IMR-90 (cell line): ENCODE results near the gene ATXN10. TPM values are rescaled to one million over a fixed set of nuclear protein-coding genes. Genes with fewer than 3 reads are reported as not detected.
"Not testable (repeated sequence)": the region's sequence is repeated elsewhere in the genome, so short reads cannot be mapped to it uniquely, and the experiment has no call there.

Source experiments
- ATAC-seq: fragments of 200-7000 bp; cut with Tn5 transposase; 2 replicates; pipeline ENCODE4 v1.9.1; 2020; ENCODE audit warnings: low read depth, mild to moderate bottlenecking, moderate library complexity
- BruUV-seq: library from RNA; stranded (reverse); fragments of 400-500 nt; replicated peaks from 2 replicates; lab custom pipeline; 2021; lab: Mats Ljungman, UMichigan
- CTCF ChIA-PET: fragments of 300-600 bp; formaldehyde crosslinking; extraction: SDS; loops from one replicate; lab custom pipeline; 2021; ENCODE audit warnings: antibody characterized with exemption; lab: Yijun Ruan, JAX
- POLR2A ChIA-PET: fragments of 300-600 bp; sonication (Branson Sonifier 250); formaldehyde crosslinking; loops from one replicate; lab custom pipeline; 2022; ENCODE audit warnings: antibody characterized with exemption; ENCODE audit not compliant: unreplicated experiment; lab: Charles Lee
- DNase-seq: peaks from one replicate; pipeline ENCODE4 v3.0.0; 2013
- H2AFZ ChIP-seq: replicated peaks from 2 replicates; pipeline ENCODE3; 2013; ENCODE audit warnings: low read length, mild to moderate bottlenecking; ENCODE audit not compliant: poor library complexity
- H2AK5ac ChIP-seq: 2 replicates; pipeline ENCODE4 v1.6.1; 2013; ENCODE audit warnings: low read depth, low read length, inconsistent platforms
- H2AK9ac ChIP-seq: replicated peaks from 2 replicates; pipeline ENCODE3; 2013; ENCODE audit warnings: mild to moderate bottlenecking, low read depth, low read length, moderate library complexity; ENCODE audit not compliant: poor library complexity
- H2BK120ac ChIP-seq: 2 replicates; pipeline ENCODE4 v1.6.1; 2013; ENCODE audit warnings: low read depth, low read length, inconsistent platforms
- H2BK15ac ChIP-seq: 3 replicates; pipeline ENCODE4 v1.6.1; 2013; ENCODE audit warnings: low read depth, low read length, inconsistent platforms
- H2BK20ac ChIP-seq: 2 replicates; pipeline ENCODE4 v1.6.1; 2013; ENCODE audit warnings: low read depth, mild to moderate bottlenecking, inconsistent platforms, low read length, moderate library complexity
- H2BK5ac ChIP-seq: 2 replicates; pipeline ENCODE4 v1.6.1; 2013; ENCODE audit warnings: mild to moderate bottlenecking, low read depth, low read length, inconsistent platforms; ENCODE audit not compliant: poor library complexity, severe bottlenecking
- H3K14ac ChIP-seq: replicated peaks from 2 replicates; pipeline ENCODE4 v1.6.1; 2013; ENCODE audit warnings: low read depth, low read length, inconsistent platforms
- H3K18ac ChIP-seq: 2 replicates; pipeline ENCODE4 v1.6.1; 2013; ENCODE audit warnings: low read depth, low read length, control low read depth
- H3K23ac ChIP-seq: 2 replicates; pipeline ENCODE4 v1.6.1; 2013; ENCODE audit warnings: low read depth, low read length, inconsistent platforms
- H3K27ac ChIP-seq: 2 replicates; pipeline ENCODE4 v1.5.1; 2013; ENCODE audit warnings: mild to moderate bottlenecking, control low read depth, low read length; ENCODE audit not compliant: insufficient read depth
- H3K27me3 ChIP-seq: 2 replicates; pipeline ENCODE4 v1.6.1; 2013; ENCODE audit warnings: low read length; ENCODE audit not compliant: control insufficient read depth, insufficient read depth
- H3K36me3 ChIP-seq: 2 replicates; pipeline ENCODE4 v1.6.1; 2013; ENCODE audit warnings: low read length, mixed read lengths; ENCODE audit not compliant: control insufficient read depth, insufficient read depth
- H3K4ac ChIP-seq: 2 replicates; pipeline ENCODE4 v1.6.1; 2013; ENCODE audit warnings: low read depth, low read length, inconsistent platforms
- H3K4me1 ChIP-seq: 2 replicates; pipeline ENCODE4 v1.6.1; 2013; ENCODE audit warnings: low read length, mixed read lengths; ENCODE audit not compliant: control insufficient read depth, insufficient read depth
- H3K4me2 ChIP-seq: 2 replicates; pipeline ENCODE4 v1.6.1; 2013; ENCODE audit warnings: low read depth, mild to moderate bottlenecking, control low read depth, low read length, moderate library complexity
- H3K4me3 ChIP-seq: 2 replicates; pipeline ENCODE4 v1.5.1; 2013; ENCODE audit warnings: low read depth, mild to moderate bottlenecking, control low read depth, low read length, moderate library complexity; ENCODE audit not compliant: insufficient read depth
- H3K56ac ChIP-seq: 2 replicates; pipeline ENCODE4 v1.6.1; 2013; ENCODE audit warnings: low read length, inconsistent platforms; ENCODE audit not compliant: insufficient read depth; ENCODE audit errors: extremely low read depth
- H3K79me1 ChIP-seq, 2 experiments: 2 replicates each; pipeline ENCODE4 v1.6.1; 2013; ENCODE audit warnings: low read length in 2 of 2, inconsistent platforms in 1 of 2, low read depth in 1 of 2
- H3K9ac ChIP-seq: 2 replicates; pipeline ENCODE4 v1.6.1; 2013; ENCODE audit warnings: low read depth, low read length, control low read depth
- H3K9me1 ChIP-seq: 2 replicates; pipeline ENCODE4 v1.6.1; 2013; ENCODE audit warnings: low read length, inconsistent platforms; ENCODE audit not compliant: insufficient read depth
- H3K9me3 ChIP-seq: 2 replicates; pipeline ENCODE4 v1.6.1; 2013; ENCODE audit warnings: low read length; ENCODE audit not compliant: control insufficient read depth, insufficient read depth
- H4K20me1 ChIP-seq: 2 replicates; pipeline ENCODE4 v1.6.1; 2013; ENCODE audit warnings: low read length, inconsistent platforms; ENCODE audit not compliant: insufficient read depth
- H4K5ac ChIP-seq: 2 replicates; pipeline ENCODE4 v1.6.1; 2013; ENCODE audit warnings: mild to moderate bottlenecking, low read depth, low read length, control low read depth
- H4K8ac ChIP-seq, 2 experiments: 2 replicates each; pipeline ENCODE4 v1.6.1; 2013; ENCODE audit warnings: low read depth in 2 of 2, low read length in 2 of 2, control low read depth in 1 of 2, inconsistent platforms in 1 of 2
- H4K91ac ChIP-seq: 2 replicates; pipeline ENCODE4 v1.6.1; 2013; ENCODE audit warnings: low read depth, low read length, inconsistent platforms; ENCODE audit not compliant: insufficient read depth
- WGBS, 2 experiments: methylation state at CpG; one replicate each; pipeline versions ENCODE4 v1.1.5 to v1.1.7; 2013; ENCODE audit warnings: missing lambda C conversion rate in 2 of 2; ENCODE audit not compliant: insufficient read length in 1 of 2; ENCODE audit errors: extremely low coverage in 2 of 2; 5-methylcytosine and 5-hydroxymethylcytosine counted together
- dilution Hi-C: fragments of 300-500 bp; cut with HindIII; formaldehyde crosslinking; loops from one replicate; pipeline ENCODE4 v1.14.3; 2018; ENCODE audit warnings: low sequenced_read_pairs; ENCODE audit not compliant: unreplicated experiment
- in situ Hi-C: fragments of 300-500 bp; cut with MboI; formaldehyde crosslinking; loops from 3 replicates; pipeline ENCODE4 v1.14.3; 2019; ENCODE audit warnings: low sequenced_read_pairs, inconsistent platforms, mixed read lengths
- intact Hi-C: fragments of 100-400 bp; cut with micrococcal nuclease; formaldehyde crosslinking; loops from 2 replicates; pipeline ENCODE4 v1.10.0; 2022
- polyA plus RNA-seq, 3 experiments: library from polyadenylated mRNA; depleted of rRNA; stranded (reverse); fragments of >200 nt; gene quantifications; 2 replicates each; pipeline ENCODE4 v1.2.3, GENCODE V29; 2012; ENCODE audit warnings: low replicate concordance in 1 of 3
- total RNA-seq: library from RNA; depleted of rRNA; stranded (reverse); fragments of >200 nt; gene quantifications from 2 replicates; pipeline ENCODE4 v1.2.3, GENCODE V29; 2012

ATXN10 gene
- total and polyA plus RNA-seq, 2 of the 4 experiments (the other 2 are of a cell fraction): 116 to 231 TPM

DNA sequence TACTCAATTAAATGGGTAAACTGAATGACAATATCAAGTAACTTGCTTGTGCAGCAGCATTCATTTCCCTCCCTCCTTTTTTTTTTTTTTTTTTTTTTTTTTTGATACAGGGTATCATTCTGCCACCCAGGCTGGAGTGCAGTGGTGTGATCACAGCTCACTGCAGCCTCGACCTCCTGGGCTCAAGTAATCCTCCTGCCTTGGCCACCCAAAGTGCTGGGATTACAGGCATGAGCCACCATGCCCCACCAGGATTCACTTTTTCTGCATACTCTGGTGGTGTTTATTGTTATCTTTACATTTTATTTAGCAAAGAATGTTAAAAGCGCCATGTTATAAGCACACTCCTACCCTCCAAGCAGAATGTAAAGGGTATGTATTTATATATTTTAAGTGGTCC is 1.3 kb upstream of the ATXN10 start:
- H3K23ac ChIP-seq, H3K56ac ChIP-seq, H3K9me3 ChIP-seq, H4K91ac ChIP-seq, BruUV-seq, H2AFZ ChIP-seq, H2BK5ac ChIP-seq, H2AK9ac ChIP-seq, H2AK5ac ChIP-seq, H3K4ac ChIP-seq, H2BK15ac ChIP-seq, H3K27me3 ChIP-seq, H3K36me3 ChIP-seq, H3K27ac ChIP-seq, H3K9ac ChIP-seq, H3K4me2 ChIP-seq, H3K14ac ChIP-seq, H3K4me3 ChIP-seq, DNase-seq, ATAC-seq, intact Hi-C loops, H2BK120ac ChIP-seq, H4K8ac ChIP-seq, dilution Hi-C loops, H2BK20ac ChIP-seq, in situ Hi-C loops, H3K18ac ChIP-seq, H4K5ac ChIP-seq: not testable (repeated sequence)
- no CpG with 5 or more reads among the region's 2 CpGs for WGBS, 2 experiments
- Histone ChIP-seq H3K4me1 (peaks cover 14% of the 10 kb centered on the region), H3K79me1 (peaks cover 16 to 40% of the 10 kb centered on the region in 2 experiments; a peak in 3 of 4 replicates), H3K9me1 (peaks cover 13% of the 10 kb centered on the region), H4K20me1 (peaks cover 30% of the 10 kb centered on the region)
- ChIA-PET CTCF (interaction anchor here (0.9 kb wide), 1 partner anchor 69 kb away, joined by 3 read pairs; no protein-coding TSS in a partner anchor), POLR2A (interaction anchor here (1.8 kb wide), 1 partner anchor 39 kb away, joined by 9 read pairs; no protein-coding TSS in a partner anchor)
